DOHH2 (cell line): ENCODE results near the gene NRCAM.
"Not testable (repeated sequence)": the region's sequence is repeated elsewhere in the genome, so short reads cannot be mapped to it uniquely, and the experiment has no call there.

Experiments
- H3F3A ChIP-seq: fragments of 200-600 bp; sonication (generic), shearing (Covaris generic); 2 replicates; pipeline ENCODE4 v1.6.0; 2016; ENCODE audit warnings: antibody characterized with exemption, mild to moderate bottlenecking; ENCODE audit not compliant: control insufficient read depth, insufficient read depth
- H3K27ac ChIP-seq: fragments of 200-600 bp; sonication (generic); 2 replicates; pipeline ENCODE4 v1.5.1; 2014; ENCODE audit warnings: low read depth, mild to moderate bottlenecking, low read length, moderate library complexity
- H3K27me3 ChIP-seq: fragments of 200-600 bp; sonication (generic); 2 replicates; pipeline ENCODE4 v1.6.1; 2014; ENCODE audit warnings: mild to moderate bottlenecking, low read length, mixed read lengths; ENCODE audit not compliant: control insufficient read depth
- H3K36me3 ChIP-seq: fragments of 200-600 bp; sonication (generic); 2 replicates; pipeline ENCODE4 v1.6.1; 2014; ENCODE audit warnings: mild to moderate bottlenecking, low read length, moderate library complexity, mixed read lengths; ENCODE audit not compliant: control insufficient read depth
- H3K4me1 ChIP-seq: fragments of 200-600 bp; sonication (generic); 2 replicates; pipeline ENCODE4 v1.6.1; 2014; ENCODE audit warnings: mild to moderate bottlenecking, low read length, mixed read lengths; ENCODE audit not compliant: control insufficient read depth
- H3K4me2 ChIP-seq: fragments of 200-600 bp; sonication (generic); 2 replicates; pipeline ENCODE4 v1.6.0; 2014; ENCODE audit warnings: mild to moderate bottlenecking, low read length, moderate library complexity
- H3K4me3 ChIP-seq: fragments of 200-600 bp; sonication (generic); 2 replicates; pipeline ENCODE4 v1.5.1; 2014; ENCODE audit warnings: mild to moderate bottlenecking, low read length, mixed read lengths
- H3K79me2 ChIP-seq: fragments of 200-600 bp; sonication (generic); 2 replicates; pipeline ENCODE4 v1.6.1; 2014; ENCODE audit warnings: mild to moderate bottlenecking, low read length, mixed read lengths; ENCODE audit not compliant: control insufficient read depth
- H3K9me2 ChIP-seq: fragments of 200-600 bp; sonication (generic); replicated peaks from 2 replicates; pipeline ENCODE4 v1.6.1; 2014; ENCODE audit warnings: mild to moderate bottlenecking, low read length, mixed read lengths; ENCODE audit not compliant: control insufficient read depth
- H3K9me3 ChIP-seq: fragments of 200-600 bp; sonication (generic); 2 replicates; pipeline ENCODE4 v1.6.1; 2014; ENCODE audit warnings: antibody characterized with exemption, low read length, mixed read lengths; ENCODE audit not compliant: control insufficient read depth, insufficient read depth
- H4K20me1 ChIP-seq: fragments of 200-600 bp; sonication (generic); 2 replicates; pipeline ENCODE4 v1.6.0; 2014; ENCODE audit warnings: low read depth, mild to moderate bottlenecking, antibody characterized with exemption, low read length, moderate library complexity; ENCODE audit not compliant: control insufficient read depth, insufficient read depth
- CTCF ChIP-seq: fragments of 200-600 bp; sonication (generic); IDR thresholded peaks from one replicate; pipeline ENCODE4 v1.5.1; 2014; ENCODE audit warnings: antibody characterized with exemption, mild to moderate bottlenecking, low read depth, low read length; ENCODE audit not compliant: poor library complexity, severe bottlenecking
- EZH2phosphoT487 ChIP-seq: fragments of 200-600 bp; sonication (generic); IDR thresholded peaks from 2 replicates; pipeline ENCODE4 v1.6.1; 2017; ENCODE audit warnings: borderline replicate concordance, mild to moderate bottlenecking, antibody characterized with exemption, low read length, moderate library complexity, mixed read lengths

NRCAM gene

GRCh38 chr7:108455998-108456677 lies at the start of gene NRCAM:
Gene NRCAM (minus strand): TSS chr7:108456436. CDS start chr7:108240064, 216,372 bp downstream.
- H3F3A ChIP-seq = peaks cover 5% of the 10 kb centered on the region; the same call in 1 of the 2 replicates
- H3K4me1 ChIP-seq = peaks cover 17% of the 10 kb centered on the region
- no peaks in the 10 kb centered on the region for H3K9me3 ChIP-seq
- no peak within 1 kb of the TSS for H3K27ac ChIP-seq
- H3K9me2 ChIP-seq = no peaks in the 10 kb centered on the region
- H4K20me1 ChIP-seq = no peaks in the 10 kb centered on the region
- no peaks in the 10 kb centered on the region for H3K36me3 ChIP-seq
- peak within 1 kb of the TSS; percentile 75 for H3K4me2 ChIP-seq
- H3K79me2 ChIP-seq = no peaks in the 10 kb centered on the region
- peak within 1 kb of the TSS; percentile 63 for H3K4me3 ChIP-seq
- peaks cover 80% of the 10 kb centered on the region for H3K27me3 ChIP-seq
- TF ChIP-seq EZH2phosphoT487 (0 out of 2 replicates have a peak, but pooled peaks have one; percentile 37), CTCF (no peak)

GRCh38 chr7:108504576-108504975 lies 48.3 kb upstream of the NRCAM start:
- not testable (repeated sequence) for H3K9me2 ChIP-seq, H3K9me3 ChIP-seq, H4K20me1 ChIP-seq, H3K27me3 ChIP-seq
- H3K27ac ChIP-seq = peak overlapping the region; percentile 90
- H3K4me2 ChIP-seq = peak overlapping the region; percentile 68
- H3K4me1 ChIP-seq = peaks cover 46% of the 10 kb centered on the region
- peaks cover 30% of the 10 kb centered on the region for H3K79me2 ChIP-seq
- peak overlapping the region; percentile 23; the same call in 1 of the 2 replicates for H3K4me3 ChIP-seq
- peaks cover 34% of the 10 kb centered on the region for H3K36me3 ChIP-seq
- peaks cover 17% of the 10 kb centered on the region for H3F3A ChIP-seq

- H3K27ac ChIP-seq = peak overlapping the region; percentile 90
- peak overlapping the region; percentile 63 for H3K4me3 ChIP-seq
- H3K79me2 ChIP-seq = peaks cover 30% of the 10 kb centered on the region
- TF ChIP-seq CTCF (no peak), EZH2phosphoT487 (no peak)
- H3K27me3 ChIP-seq = no peaks in the 10 kb centered on the region
- H3K4me2 ChIP-seq = peak overlapping the region; percentile 68
- no peaks in the 10 kb centered on the region for H3K9me3 ChIP-seq
- peaks cover 34% of the 10 kb centered on the region for H3K36me3 ChIP-seq
- peaks cover 46% of the 10 kb centered on the region for H3K4me1 ChIP-seq
- H4K20me1 ChIP-seq = no peaks in the 10 kb centered on the region
- peaks cover 17% of the 10 kb centered on the region for H3F3A ChIP-seq
- H3K9me2 ChIP-seq = no peaks in the 10 kb centered on the region
These were observed 47.1 kb upstream of the NRCAM start for GRCh38 chr7:108503112-108504026.
